Ishikawa (cell line): Measurements from ENCODE around the gene DNASE1L2.

Experiments used
- CEBPB ChIP-seq: IDR thresholded peaks from 2 replicates; pipeline ENCODE4 v1.6.1; 2012
- CREB1 ChIP-seq: IDR thresholded peaks from 2 replicates; pipeline ENCODE4 v1.6.1; 2012; ENCODE audit warnings: low read depth
- EGR1 ChIP-seq: IDR thresholded peaks from 2 replicates; pipeline ENCODE4 v1.6.1; 2012
- EP300 ChIP-seq: IDR thresholded peaks from 2 replicates; pipeline ENCODE4 v1.6.1; 2012; ENCODE audit warnings: borderline replicate concordance
- FOXM1 ChIP-seq: IDR thresholded peaks from 2 replicates; pipeline ENCODE4 v1.6.1; 2012; ENCODE audit warnings: low read depth, borderline replicate concordance
- MAX ChIP-seq: IDR thresholded peaks from 2 replicates; pipeline ENCODE4 v1.6.1; 2012
- RAD21 ChIP-seq: IDR thresholded peaks from 2 replicates; pipeline ENCODE4 v1.6.1; 2012; ENCODE audit warnings: low read depth
- REST ChIP-seq: IDR thresholded peaks from 2 replicates; pipeline ENCODE4 v1.6.1; 2012; ENCODE audit warnings: low read depth, mild to moderate bottlenecking
- TAF1 ChIP-seq: IDR thresholded peaks from 2 replicates; pipeline ENCODE4 v1.6.1; 2012; ENCODE audit warnings: low read depth, mild to moderate bottlenecking
- TEAD4 ChIP-seq: IDR thresholded peaks from 2 replicates; pipeline ENCODE4 v1.6.1; 2012
- YY1 ChIP-seq: IDR thresholded peaks from 2 replicates; pipeline ENCODE4 v1.6.1; 2012; ENCODE audit warnings: low read depth
- ZBTB7A ChIP-seq: IDR thresholded peaks from 2 replicates; pipeline ENCODE4 v1.6.1; 2012; ENCODE audit warnings: low read depth
- TF ChIP-seq, protein P1 (sequence below): IDR thresholded peaks from 2 replicates; pipeline ENCODE4 v1.6.1; 2012

DNA sequence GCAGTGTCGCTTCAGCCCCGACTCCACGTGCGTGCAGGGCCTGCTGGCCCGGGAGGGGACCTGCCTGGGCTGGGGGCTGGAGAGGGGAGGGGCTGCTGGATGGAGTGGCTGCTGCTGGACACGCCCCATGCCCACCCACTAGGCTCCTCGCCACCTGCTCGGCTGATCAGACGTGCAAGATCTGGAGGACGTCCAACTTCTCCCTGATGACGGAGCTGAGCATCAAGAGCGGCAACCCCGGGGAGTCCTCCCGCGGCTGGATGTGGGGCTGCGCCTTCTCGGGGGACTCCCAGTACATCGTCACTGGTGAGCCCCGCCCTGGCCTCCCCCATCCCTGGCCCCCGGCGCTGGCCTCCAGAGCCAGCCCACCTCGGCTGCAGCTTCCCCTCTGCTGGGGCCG, 27.9 kb upstream of the DNASE1L2 start:
- TF ChIP-seq, protein P1, sequence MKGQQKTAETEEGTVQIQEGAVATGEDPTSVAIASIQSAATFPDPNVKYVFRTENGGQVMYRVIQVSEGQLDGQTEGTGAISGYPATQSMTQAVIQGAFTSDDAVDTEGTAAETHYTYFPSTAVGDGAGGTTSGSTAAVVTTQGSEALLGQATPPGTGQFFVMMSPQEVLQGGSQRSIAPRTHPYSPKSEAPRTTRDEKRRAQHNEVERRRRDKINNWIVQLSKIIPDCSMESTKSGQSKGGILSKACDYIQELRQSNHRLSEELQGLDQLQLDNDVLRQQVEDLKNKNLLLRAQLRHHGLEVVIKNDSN = no peak
- TF ChIP-seq MAX (no peak), EGR1 (no peak), CEBPB (no peak), TEAD4 (no peak), CREB1 (no peak), EP300 (no peak), REST (no peak), ZBTB7A (no peak), RAD21 (no peak), FOXM1 (no peak), TAF1 (no peak), YY1 (no peak)
